Measurements from ENCODE around the gene PAX4.

PAX4 gene

GRCh38 chr7:127589896-127590295 is 28.0 kb downstream of the PAX4 start:
- no peak for DNase-seq (ENCODE audit: extremely low spot score)
- CTCF ChIA-PET = interaction anchor here (1.2 to 2.3 kb wide), 3 partner anchors 10 to 618 kb away, joined by 3 to 7 read pairs (median 3); no protein-coding TSS in a partner anchor
- TF ChIP-seq CTCF (IDR thresholded peaks at IDR 0.05; ENCODE audit: control extremely low read depth, extremely low read depth, low read depth, missing control alignments) = no peak
- POLR2A ChIA-PET = no interaction called here

GRCh38 chr7:127588697-127589482 is 29.1 kb downstream of the PAX4 start:
- peak; percentile 64 for TF ChIP-seq CTCF (IDR thresholded peaks at IDR 0.05; ENCODE audit: control extremely low read depth, extremely low read depth, low read depth, missing control alignments)
- CTCF ChIA-PET = interaction anchor here (0.8 to 2.3 kb wide), 11 partner anchors 9 to 621 kb away, joined by 3 to 7 read pairs (median 3); no protein-coding TSS in a partner anchor
- DNase-seq (ENCODE audit: extremely low spot score) = peak; percentile 65
- POLR2A ChIA-PET = interaction anchor here (0.5 kb wide), 1 partner anchor 1161 kb away, joined by 4 read pairs; no protein-coding TSS in a partner anchor

GRCh38 chr7:127588019-127588696 is 29.8 kb downstream of the PAX4 start, which contains the start of gene ARF5:
ARF5 (plus strand) TSS chr7:127588411; CDS start chr7:127588499, 88 bp downstream.
- DNase-seq (ENCODE audit: extremely low spot score) = peak; percentile 96
- no peak for TF ChIP-seq CTCF (IDR thresholded peaks at IDR 0.05; ENCODE audit: control extremely low read depth, extremely low read depth, low read depth, missing control alignments)
- ChIA-PET CTCF (interaction anchor here (0.8 to 2.3 kb wide), 8 partner anchors 9 to 622 kb away, joined by 3 to 7 read pairs (median 4); no protein-coding TSS in a partner anchor), POLR2A (no interaction called here)

GRCh38 chr7:127587663-127588018 is 30.3 kb downstream of the PAX4 start:
- no peak for DNase-seq (ENCODE audit: extremely low spot score)
- ChIA-PET CTCF (interaction anchor here (1.3 to 1.9 kb wide), 4 partner anchors 9 to 622 kb away, joined by 3 to 4 read pairs (median 4); no protein-coding TSS in a partner anchor), POLR2A (no interaction called here)
- no peak for TF ChIP-seq CTCF (IDR thresholded peaks at IDR 0.05; ENCODE audit: control extremely low read depth, extremely low read depth, low read depth, missing control alignments)

DNA sequence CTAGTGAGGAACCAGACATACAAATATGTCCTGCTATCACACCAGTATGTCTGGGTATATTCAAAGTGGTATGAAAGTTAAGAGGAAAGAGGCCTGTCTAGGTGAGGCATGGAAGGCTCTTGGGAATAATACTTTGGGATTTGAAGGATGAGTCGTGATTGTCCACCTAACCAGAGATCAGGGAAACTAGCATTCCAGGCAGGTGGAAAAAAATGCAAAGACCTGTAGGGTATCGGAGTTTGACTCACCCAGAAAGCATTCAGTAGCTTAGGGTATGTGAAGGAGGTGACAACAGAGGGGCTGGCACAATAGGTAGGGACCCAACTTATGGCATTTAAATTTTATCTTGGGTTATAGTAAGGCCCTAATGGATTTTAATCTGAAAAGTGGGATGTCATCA is 31.6 kb downstream of the PAX4 start:
- no peak for DNase-seq (ENCODE audit: extremely low spot score)
- ChIA-PET CTCF (interaction anchor here (1.7 kb wide), 1 partner anchor 80 kb away, joined by 5 read pairs; no protein-coding TSS in a partner anchor), POLR2A (no interaction called here)
- no peak for TF ChIP-seq CTCF (IDR thresholded peaks at IDR 0.05; ENCODE audit: control extremely low read depth, extremely low read depth, low read depth, missing control alignments)

Measured in GM10248 (cell line).